GM12872 (cell line): ENCODE measurements around the gene ATRNL1.

ENCODE experiments used
- CTCF ChIP-seq: IDR thresholded peaks from 3 replicates; pipeline ENCODE4 v1.5.1; 2011; ENCODE audit warnings: low read depth, mild to moderate bottlenecking, low read length, moderate library complexity; ENCODE audit not compliant: insufficient read depth

The ATRNL1 gene

GRCh38 chr10:115093286-115093775 lies at the start of gene ATRNL1:
Gene ATRNL1, plus strand, starts transcription at chr10:115093365. Its CDS starts 386 bp downstream, at chr10:115093751.
- TF ChIP-seq CTCF: no peak

- no peak for TF ChIP-seq CTCF
These were observed 49.4 kb upstream of the ATRNL1 start for GRCh38 chr10:115043719-115044118.

GRCh38 chr10:115044891-115045290 lies 48.3 kb upstream of the ATRNL1 start:
- no peak for TF ChIP-seq CTCF

GRCh38 chr10:115045499-115045898 lies 47.7 kb upstream of the ATRNL1 start:
- TF ChIP-seq CTCF: no peak

- TF ChIP-seq CTCF: no peak
These were observed 46.4 kb upstream of the ATRNL1 start for GRCh38 chr10:115046686-115047236.

GRCh38 chr10:115047705-115048104 lies 45.5 kb upstream of the ATRNL1 start:
- no peak for TF ChIP-seq CTCF

GRCh38 chr10:115049318-115049717 lies 43.8 kb upstream of the ATRNL1 start:
- no peak for TF ChIP-seq CTCF
